ENCODE data around the gene RUSC2. TPM values are rescaled to one million over a fixed set of nuclear protein-coding genes. Genes with fewer than 3 reads are reported as not detected.
A peak's percentile ranks its signal among the peaks of the same experiment; 100 is the strongest.

The RUSC2 gene
- total and polyA plus RNA-seq, 2 of the 13 experiments (the other 11 are each of a cell fraction or from before 2014, with no cell fraction given): 2.8 to 3.3 TPM

GRCh38 chr9:35510754-35511428 is 21.0 kb downstream of the RUSC2 start (continued):
- TF ChIP-seq ZHX2 (IDR thresholded peaks at IDR 0.05; ENCODE audit: low read depth) (no peak), ZHX2 (CRISPR knock-in tag; IDR thresholded peaks at IDR 0.05; ENCODE audit: borderline replicate concordance) (no peak), YY1 (IDR thresholded peaks at IDR 0.05; ENCODE audit: insufficient read depth, insufficient replicate concordance, low read depth, low read length) (no peak), SETDB1 (CRISPR knock-in tag; IDR thresholded peaks at IDR 0.05; ENCODE audit: borderline replicate concordance) (no peak), NCOA1 (CRISPR knock-in tag; IDR thresholded peaks at IDR 0.05) (no peak), ZNF10 (CRISPR knock-in tag; IDR thresholded peaks at IDR 0.05; ENCODE audit: borderline replicate concordance, low read depth) (no peak), ZNF446 (CRISPR knock-in tag; IDR thresholded peaks at IDR 0.05) (no peak), FOXA3 (CRISPR knock-in tag; IDR thresholded peaks at IDR 0.05) (peak; percentile 38; the same call in 1 of the 2 replicates), BRCA1 (CRISPR knock-in tag; IDR thresholded peaks at IDR 0.05) (no peak), CHD2 (IDR thresholded peaks at IDR 0.05; ENCODE audit: low read depth, low read length) (no peak), RCOR2 (CRISPR knock-in tag; IDR thresholded peaks at IDR 0.05) (no peak), ZBTB21 (CRISPR knock-in tag; IDR thresholded peaks at IDR 0.05) (no peak), SMAD9 (CRISPR knock-in tag; IDR thresholded peaks at IDR 0.05) (no peak), KAT2B (IDR thresholded peaks at IDR 0.05; ENCODE audit: borderline replicate concordance, low read depth, low read length) (no peak), MAFG (CRISPR knock-in tag; IDR thresholded peaks at IDR 0.05) (no peak), ZNF451 (CRISPR knock-in tag; IDR thresholded peaks at IDR 0.05) (no peak), DDIT3 (CRISPR knock-in tag; IDR thresholded peaks at IDR 0.05) (no peak), ELF3 (CRISPR knock-in tag; IDR thresholded peaks at IDR 0.05) (peak; percentile 59; the same call in 1 of the 2 replicates)
- TF ChIP-seq, protein P1, sequence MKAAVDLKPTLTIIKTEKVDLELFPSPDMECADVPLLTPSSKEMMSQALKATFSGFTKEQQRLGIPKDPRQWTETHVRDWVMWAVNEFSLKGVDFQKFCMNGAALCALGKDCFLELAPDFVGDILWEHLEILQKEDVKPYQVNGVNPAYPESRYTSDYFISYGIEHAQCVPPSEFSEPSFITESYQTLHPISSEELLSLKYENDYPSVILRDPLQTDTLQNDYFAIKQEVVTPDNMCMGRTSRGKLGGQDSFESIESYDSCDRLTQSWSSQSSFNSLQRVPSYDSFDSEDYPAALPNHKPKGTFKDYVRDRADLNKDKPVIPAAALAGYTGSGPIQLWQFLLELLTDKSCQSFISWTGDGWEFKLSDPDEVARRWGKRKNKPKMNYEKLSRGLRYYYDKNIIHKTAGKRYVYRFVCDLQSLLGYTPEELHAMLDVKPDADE (CRISPR knock-in tag; IDR thresholded peaks at IDR 0.05): no peak
- TF ChIP-seq, protein P2, sequence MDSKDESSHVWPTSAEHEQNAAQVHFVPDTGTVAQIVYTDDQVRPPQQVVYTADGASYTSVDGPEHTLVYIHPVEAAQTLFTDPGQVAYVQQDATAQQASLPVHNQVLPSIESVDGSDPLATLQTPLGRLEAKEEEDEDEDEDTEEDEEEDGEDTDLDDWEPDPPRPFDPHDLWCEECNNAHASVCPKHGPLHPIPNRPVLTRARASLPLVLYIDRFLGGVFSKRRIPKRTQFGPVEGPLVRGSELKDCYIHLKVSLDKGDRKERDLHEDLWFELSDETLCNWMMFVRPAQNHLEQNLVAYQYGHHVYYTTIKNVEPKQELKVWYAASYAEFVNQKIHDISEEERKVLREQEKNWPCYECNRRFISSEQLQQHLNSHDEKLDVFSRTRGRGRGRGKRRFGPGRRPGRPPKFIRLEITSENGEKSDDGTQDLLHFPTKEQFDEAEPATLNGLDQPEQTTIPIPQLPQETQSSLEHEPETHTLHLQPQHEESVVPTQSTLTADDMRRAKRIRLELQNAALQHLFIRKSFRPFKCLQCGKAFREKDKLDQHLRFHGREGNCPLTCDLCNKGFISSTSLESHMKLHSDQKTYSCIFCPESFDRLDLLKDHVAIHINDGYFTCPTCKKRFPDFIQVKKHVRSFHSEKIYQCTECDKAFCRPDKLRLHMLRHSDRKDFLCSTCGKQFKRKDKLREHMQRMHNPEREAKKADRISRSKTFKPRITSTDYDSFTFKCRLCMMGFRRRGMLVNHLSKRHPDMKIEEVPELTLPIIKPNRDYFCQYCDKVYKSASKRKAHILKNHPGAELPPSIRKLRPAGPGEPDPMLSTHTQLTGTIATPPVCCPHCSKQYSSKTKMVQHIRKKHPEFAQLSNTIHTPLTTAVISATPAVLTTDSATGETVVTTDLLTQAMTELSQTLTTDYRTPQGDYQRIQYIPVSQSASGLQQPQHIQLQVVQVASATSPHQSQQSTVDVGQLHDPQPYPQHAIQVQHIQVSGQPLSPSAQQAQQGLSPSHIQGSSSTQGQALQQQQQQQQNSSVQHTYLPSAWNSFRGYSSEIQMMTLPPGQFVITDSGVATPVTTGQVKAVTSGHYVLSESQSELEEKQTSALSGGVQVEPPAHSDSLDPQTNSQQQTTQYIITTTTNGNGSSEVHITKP (CRISPR knock-in tag; IDR thresholded peaks at IDR 0.05; ENCODE audit: low read depth): peak; percentile 82
